Adrenal gland (tissue), 12 donors: ENCODE data around the gene GPR82. TPM values are rescaled to one million over a fixed set of nuclear protein-coding genes. Genes with fewer than 3 reads are reported as not detected.

Experiments
- DNase-seq, 7 donors: peaks; one replicate each; pipeline ENCODE4 v3.0.0-alpha.2; 2019 to 2020
- H3K27ac ChIP-seq, 5 donors: fragments of 200-600 bp; sonication (generic) in 4 of 5; 1 replicate in 3 of 5; 2 replicates in 2 of 5; pipeline versions ENCODE4 v1.5.1 to v1.8.0; 2016 to 2020; ENCODE audit warnings: mild to moderate bottlenecking in 1 of 5
- H3K27me3 ChIP-seq: fragments of 200-600 bp; 2 replicates; pipeline ENCODE4 v1.8.0; 2021
- H3K36me3 ChIP-seq, 2 donors: fragments of 200-600 bp; replicated peaks in 1 of 2; 1 replicate in 1 of 2; 2 replicates in 1 of 2; pipeline versions ENCODE4 v1.5.1 to v1.8.0; 2018 to 2022
- H3K4me1 ChIP-seq, 2 donors: fragments of 200-600 bp; replicated peaks in 1 of 2; 1 replicate in 1 of 2; 2 replicates in 1 of 2; pipeline versions ENCODE4 v1.5.1 to v1.8.0; 2018 to 2021
- H3K4me3 ChIP-seq, 4 donors: fragments of 200-600 bp; sonication (generic) in 3 of 4; one replicate each; pipeline ENCODE4 v1.5.1; 2016 to 2018
- H3K9me3 ChIP-seq, 3 donors: fragments of 200-600 bp; sonication (generic) in 1 of 3; replicated peaks in 1 of 3; 1 replicate in 2 of 3; 2 replicates in 1 of 3; pipeline versions ENCODE4 v1.5.1 to v1.8.0; 2016 to 2021
- POLR2A ChIP-seq, 2 donors: fragments of 450-650 bp; IDR thresholded peaks; one replicate each; pipeline ENCODE4 v1.6.1; 2017; ENCODE audit warnings: antibody characterized with exemption in 2 of 2, mild to moderate bottlenecking in 2 of 2, moderate library complexity in 1 of 2
- WGBS, 4 donors: extraction: QIAGEN DNeasy Blood & Tissue Kit in 2 of 4; methylation state at CpG; one replicate each; pipeline versions ENCODE4 v1.1.5 to v1.1.7; 2013 to 2017; 5-methylcytosine and 5-hydroxymethylcytosine counted together
- intact Hi-C, 2 donors: fragments of 100-400 bp; cut with DNase I; formaldehyde crosslinking; loops; one replicate each; pipeline versions ENCODE4 v1.14.1 to v1.15.0; 2022 to 2023
- polyA plus RNA-seq, 3 donors: library from polyadenylated mRNA; stranded (reverse); fragments of 200-250 nt in 2 of 3; fragments of 350-450 nt in 1 of 3; fragmentation: Illumina TruSeq in 1 of 3; extraction: RNeasy Lipid Tissue Mini Kit (QIAGEN cat#74804) in 1 of 3; gene quantifications; one replicate each; pipeline ENCODE4 v1.2.3, GENCODE V29; 2013 to 2014
- total RNA-seq, 9 donors: library from RNA; depleted of rRNA in 4 of 9; stranded (reverse); fragments of >200 nt in 4 of 9; fragments of 120-200 nt in 1 of 9; fragmentation: NEBNext Ultra II Directional in 1 of 9; extraction: Animal tissue kit (Norgen Biotek cat#: 25700) in 1 of 9; gene quantifications; one replicate each; pipeline versions ENCODE4 v1.1.0 to v1.2.4, GENCODE V29; 2013 to 2023
- TF ChIP-seq, protein P1 (sequence below), 6 experiments: fragments of 450-650 bp in 4 of 6; fragments of 200-600 bp in 2 of 6; sonication (generic) in 1 of 6; IDR thresholded peaks; 1 replicate in 5 of 6; 2 replicates in 1 of 6; pipeline versions ENCODE4 v1.5.1 to v1.8.0; 2016 to 2021; ENCODE audit warnings: antibody characterized with exemption in 6 of 6, mild to moderate bottlenecking in 2 of 6, moderate library complexity in 1 of 6
- donor health status: healthy with polysubstance abuse.
- donor health status: Bipolar disorder and iron deficiency.
- donor health status: DM: yes; HTN: yes; CAD: no.
- donor health status: DM: no; HTN: no; CAD: no.
- donor health status: DM: no; HTN: no; CAD: no.
- donor health status: DM: yes; HTN: yes; CAD: no.

The GPR82 gene
- total and polyA plus RNA-seq, 12 donors: 0.16 to 3.4 (median 0.74) TPM; not detected in 1

DNA sequence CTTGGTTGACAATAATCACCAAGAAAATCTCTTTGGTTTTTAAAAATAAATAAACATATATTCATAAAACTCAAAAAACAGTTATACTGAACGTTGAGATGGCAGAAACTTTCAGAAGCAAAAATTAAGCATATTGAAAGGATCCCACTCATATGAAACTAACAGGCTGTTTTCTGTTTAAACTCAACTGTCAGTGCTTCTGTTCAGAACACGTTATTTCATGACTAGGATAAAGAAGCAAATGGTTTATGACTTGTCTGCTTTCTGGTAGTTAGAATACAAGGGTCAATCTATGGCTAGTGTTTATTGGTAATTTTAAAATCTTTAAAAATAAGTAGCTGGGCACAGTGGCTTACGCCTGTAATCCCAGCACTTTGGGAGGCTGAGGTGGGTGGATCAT, 4.1 kb downstream of the GPR82 start:
- 58 to 87% (median 75%) methylated on average over 3 of the region's 3 CpGs for WGBS, 4 donors
- intact Hi-C loops: no loop called here

DNA sequence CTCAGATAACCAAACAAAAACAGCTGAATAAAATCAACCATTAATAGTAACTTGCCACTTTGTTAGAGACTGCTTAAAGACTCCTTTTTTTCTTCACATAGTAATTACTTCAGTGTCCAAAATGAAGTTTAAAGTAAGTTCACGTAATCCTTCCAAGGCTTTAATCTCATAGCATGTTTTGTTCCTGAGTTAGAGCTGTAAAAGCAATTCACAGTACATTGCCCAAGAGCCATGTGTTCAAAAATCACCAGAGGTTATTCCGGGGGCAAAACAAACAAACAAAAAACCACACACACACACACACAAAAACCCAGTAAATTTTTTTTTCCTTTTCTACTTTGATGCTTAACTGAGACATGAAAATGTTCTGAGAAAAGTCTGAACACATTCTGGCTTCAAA, 6.1 kb downstream of the GPR82 start:
- no peaks in the 10 kb centered on the region for H3K27me3 ChIP-seq
- no peaks in the 10 kb centered on the region for H3K9me3 ChIP-seq
- H3K4me3 ChIP-seq: no peak overlapping the region
- intact Hi-C loops: no loop called here
- no peak for DNase-seq
- 40 to 71% (median 70%) methylated on average over 2 of the region's 2 CpGs for WGBS, 4 donors
- H3K36me3 ChIP-seq: no peaks in the 10 kb centered on the region
- TF ChIP-seq POLR2A (IDR thresholded peaks at IDR 0.05): no peak
- TF ChIP-seq, protein P1, sequence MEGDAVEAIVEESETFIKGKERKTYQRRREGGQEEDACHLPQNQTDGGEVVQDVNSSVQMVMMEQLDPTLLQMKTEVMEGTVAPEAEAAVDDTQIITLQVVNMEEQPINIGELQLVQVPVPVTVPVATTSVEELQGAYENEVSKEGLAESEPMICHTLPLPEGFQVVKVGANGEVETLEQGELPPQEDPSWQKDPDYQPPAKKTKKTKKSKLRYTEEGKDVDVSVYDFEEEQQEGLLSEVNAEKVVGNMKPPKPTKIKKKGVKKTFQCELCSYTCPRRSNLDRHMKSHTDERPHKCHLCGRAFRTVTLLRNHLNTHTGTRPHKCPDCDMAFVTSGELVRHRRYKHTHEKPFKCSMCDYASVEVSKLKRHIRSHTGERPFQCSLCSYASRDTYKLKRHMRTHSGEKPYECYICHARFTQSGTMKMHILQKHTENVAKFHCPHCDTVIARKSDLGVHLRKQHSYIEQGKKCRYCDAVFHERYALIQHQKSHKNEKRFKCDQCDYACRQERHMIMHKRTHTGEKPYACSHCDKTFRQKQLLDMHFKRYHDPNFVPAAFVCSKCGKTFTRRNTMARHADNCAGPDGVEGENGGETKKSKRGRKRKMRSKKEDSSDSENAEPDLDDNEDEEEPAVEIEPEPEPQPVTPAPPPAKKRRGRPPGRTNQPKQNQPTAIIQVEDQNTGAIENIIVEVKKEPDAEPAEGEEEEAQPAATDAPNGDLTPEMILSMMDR (IDR thresholded peaks at IDR 0.05): no peak
- H3K4me1 ChIP-seq: no peaks in the 10 kb centered on the region
- no peak overlapping the region for H3K27ac ChIP-seq

More for the DNA sequence above, 4.1 kb downstream of the GPR82 start:
- H3K27ac ChIP-seq: no peak overlapping the region
- H3K4me3 ChIP-seq: no peak overlapping the region
- no peaks in the 10 kb centered on the region for H3K4me1 ChIP-seq
- H3K27me3 ChIP-seq: peaks cover 3% of the 10 kb centered on the region
- no peak for DNase-seq
- no peaks in the 10 kb centered on the region for H3K9me3 ChIP-seq
- H3K36me3 ChIP-seq: no peaks in the 10 kb centered on the region
- TF ChIP-seq POLR2A (IDR thresholded peaks at IDR 0.05): no peak
- TF ChIP-seq, protein P1 (IDR thresholded peaks at IDR 0.05): no peak

DNA sequence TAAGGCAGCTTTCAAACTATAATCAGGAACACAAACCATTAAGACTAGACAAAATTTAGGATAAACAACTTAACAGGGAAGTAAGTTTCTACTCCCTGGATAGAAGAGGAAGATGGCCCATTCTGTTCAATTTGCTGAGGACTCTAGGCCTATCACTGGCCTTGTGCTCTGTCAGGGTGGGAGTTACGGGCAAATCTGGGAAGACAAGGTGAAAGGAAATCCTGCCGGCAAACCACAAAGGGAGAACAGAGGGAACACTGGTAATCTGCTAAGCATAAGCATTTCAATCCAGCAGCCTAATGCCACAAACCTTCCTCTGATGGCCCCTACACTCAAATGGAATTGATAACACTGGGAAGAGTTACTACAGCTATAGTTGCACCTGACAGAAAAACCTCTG, 8.3 kb downstream of the GPR82 start:
- Histone ChIP-seq H3K9me3 (no peaks in the 10 kb centered on the region), H3K4me3 (no peak overlapping the region), H3K27ac (no peak overlapping the region), H3K4me1 (no peaks in the 10 kb centered on the region), H3K27me3 (no peaks in the 10 kb centered on the region), H3K36me3 (no peaks in the 10 kb centered on the region)
- intact Hi-C loops: no loop called here
- no peak for TF ChIP-seq POLR2A (IDR thresholded peaks at IDR 0.05)
- TF ChIP-seq, protein P1 (IDR thresholded peaks at IDR 0.05): no peak
- DNase-seq: no peak
- WGBS, 4 donors: 73 to 92% (median 79%) methylated on average over 2 of the region's 2 CpGs

DNA sequence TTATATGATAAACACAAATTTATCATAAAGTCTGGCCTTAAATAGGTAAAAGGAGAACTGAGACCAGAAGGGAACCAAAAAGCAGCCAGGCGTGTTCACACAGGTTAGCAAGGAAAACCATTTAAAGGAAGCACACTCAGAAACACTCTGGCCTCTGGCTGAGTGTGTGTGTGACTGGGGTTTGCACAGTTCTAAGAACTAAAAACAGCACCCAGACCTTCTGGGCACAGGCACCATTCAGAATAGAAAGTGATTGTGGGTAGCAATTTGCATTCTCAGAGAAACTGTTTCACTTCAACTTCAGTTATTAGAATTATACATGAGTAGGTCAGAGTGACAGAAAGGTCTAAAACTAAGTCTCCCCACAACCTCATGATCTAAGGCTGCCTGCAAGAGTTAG, 10.0 kb downstream of the GPR82 start:
- 55 to 100% (median 65%) methylated on average over 1 of the region's 1 CpG for WGBS, 4 donors
- Histone ChIP-seq H3K27me3 (no peaks in the 10 kb centered on the region), H3K27ac (no peak overlapping the region), H3K4me3 (no peak overlapping the region), H3K36me3 (no peaks in the 10 kb centered on the region), H3K9me3 (no peaks in the 10 kb centered on the region), H3K4me1 (no peaks in the 10 kb centered on the region)
- intact Hi-C loops: no loop called here
- TF ChIP-seq, protein P1 (IDR thresholded peaks at IDR 0.05): no peak
- TF ChIP-seq POLR2A (IDR thresholded peaks at IDR 0.05): no peak
- no peak for DNase-seq
